Chondrocyte (in vitro differentiated cells): ENCODE data around the gene HYAL4. TPM values are rescaled to one million over a fixed set of nuclear protein-coding genes. Genes with fewer than 3 reads are reported as not detected.
"Not testable (repeated sequence)": the region's sequence is repeated elsewhere in the genome, so short reads cannot be mapped to it uniquely, and the experiment has no call there.

Source experiments
- DNase-seq: peaks from one replicate; pipeline ENCODE4 v3.0.0; 2021; ENCODE audit warnings: mixed read lengths, low spot score
- H3K27ac Mint-ChIP-seq: one replicate; pipeline ENCODE4 v1.8.0; 2021; ENCODE audit warnings: mild to moderate bottlenecking, moderate library complexity, mixed read lengths; ENCODE audit not compliant: unreplicated experiment
- H3K27me3 Mint-ChIP-seq: 2 replicates; pipeline ENCODE4 v1.8.0; 2021; ENCODE audit warnings: low read depth, mixed read lengths
- H3K36me3 Mint-ChIP-seq: 2 replicates; pipeline ENCODE4 v1.8.0; 2021; ENCODE audit warnings: low read depth, mixed read lengths
- H3K4me1 Mint-ChIP-seq: 2 replicates; pipeline ENCODE4 v1.8.0; 2021; ENCODE audit warnings: low read depth, mild to moderate bottlenecking, mixed read lengths
- H3K4me3 Mint-ChIP-seq: one replicate; pipeline ENCODE4 v1.8.0; 2021; ENCODE audit warnings: mild to moderate bottlenecking, moderate library complexity, mixed read lengths; ENCODE audit not compliant: unreplicated experiment
- H3K9me3 Mint-ChIP-seq: 2 replicates; pipeline ENCODE4 v1.8.0; 2021; ENCODE audit warnings: low read depth, mixed read lengths
- total RNA-seq: library from RNA; stranded (reverse); gene quantifications from 3 replicates; pipeline ENCODE4 v1.2.1, GENCODE V29; 2021
- TF ChIP-seq, protein P1 (sequence below): fragments of 200-600 bp; sonication (generic); IDR thresholded peaks from 2 replicates; pipeline ENCODE4 v1.5.0; 2021; ENCODE audit warnings: antibody characterized with exemption, mild to moderate bottlenecking, moderate library complexity

The HYAL4 gene
- total RNA-seq, 1 donor from 2014 or later, result not detected

DNA sequence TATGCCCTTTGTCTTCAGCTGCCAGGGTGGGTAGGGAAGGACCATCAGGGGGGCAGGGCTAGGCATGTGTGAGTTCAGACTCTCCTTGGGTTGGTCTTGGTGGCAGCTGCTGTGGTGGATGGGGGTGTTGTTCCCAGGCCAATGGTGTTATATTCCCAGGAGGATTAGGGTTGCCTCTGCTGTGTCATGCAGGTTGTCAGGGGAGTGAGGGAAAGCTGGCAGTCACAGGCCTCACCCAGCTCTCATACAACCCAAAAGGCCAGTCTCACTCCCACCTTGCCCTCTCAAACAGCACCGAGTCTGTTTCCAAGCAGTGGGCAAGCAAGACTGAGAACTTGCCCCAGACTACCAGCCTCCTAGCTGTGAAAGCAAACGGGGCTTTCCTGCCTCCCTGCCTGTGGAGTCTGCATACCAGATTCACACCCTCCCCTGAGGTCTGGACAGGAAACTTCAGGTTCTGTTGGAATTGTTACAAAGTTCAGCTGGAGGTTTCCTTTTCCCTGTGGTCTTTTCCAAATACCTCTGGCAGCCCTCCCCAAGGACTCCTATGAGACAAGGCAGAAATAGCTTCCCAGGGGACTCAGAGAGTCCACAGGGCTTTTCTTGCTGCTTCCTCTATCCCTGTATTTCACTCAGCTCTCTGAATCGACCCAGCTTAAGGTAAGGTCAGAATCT, 1.4 kb downstream of the HYAL4 start:
- H3K27ac Mint-ChIP-seq, result no peak overlapping the region
- no peak overlapping the region for H3K4me3 Mint-ChIP-seq
- no peaks in the 10 kb centered on the region for H3K36me3 Mint-ChIP-seq
- DNase-seq, result no peak
- TF ChIP-seq, protein P1, sequence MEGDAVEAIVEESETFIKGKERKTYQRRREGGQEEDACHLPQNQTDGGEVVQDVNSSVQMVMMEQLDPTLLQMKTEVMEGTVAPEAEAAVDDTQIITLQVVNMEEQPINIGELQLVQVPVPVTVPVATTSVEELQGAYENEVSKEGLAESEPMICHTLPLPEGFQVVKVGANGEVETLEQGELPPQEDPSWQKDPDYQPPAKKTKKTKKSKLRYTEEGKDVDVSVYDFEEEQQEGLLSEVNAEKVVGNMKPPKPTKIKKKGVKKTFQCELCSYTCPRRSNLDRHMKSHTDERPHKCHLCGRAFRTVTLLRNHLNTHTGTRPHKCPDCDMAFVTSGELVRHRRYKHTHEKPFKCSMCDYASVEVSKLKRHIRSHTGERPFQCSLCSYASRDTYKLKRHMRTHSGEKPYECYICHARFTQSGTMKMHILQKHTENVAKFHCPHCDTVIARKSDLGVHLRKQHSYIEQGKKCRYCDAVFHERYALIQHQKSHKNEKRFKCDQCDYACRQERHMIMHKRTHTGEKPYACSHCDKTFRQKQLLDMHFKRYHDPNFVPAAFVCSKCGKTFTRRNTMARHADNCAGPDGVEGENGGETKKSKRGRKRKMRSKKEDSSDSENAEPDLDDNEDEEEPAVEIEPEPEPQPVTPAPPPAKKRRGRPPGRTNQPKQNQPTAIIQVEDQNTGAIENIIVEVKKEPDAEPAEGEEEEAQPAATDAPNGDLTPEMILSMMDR, result no peak
- H3K9me3 Mint-ChIP-seq, result peaks cover 8% of the 10 kb centered on the region
- peaks cover 16% of the 10 kb centered on the region for H3K27me3 Mint-ChIP-seq
- peaks cover 15% of the 10 kb centered on the region for H3K4me1 Mint-ChIP-seq

DNA sequence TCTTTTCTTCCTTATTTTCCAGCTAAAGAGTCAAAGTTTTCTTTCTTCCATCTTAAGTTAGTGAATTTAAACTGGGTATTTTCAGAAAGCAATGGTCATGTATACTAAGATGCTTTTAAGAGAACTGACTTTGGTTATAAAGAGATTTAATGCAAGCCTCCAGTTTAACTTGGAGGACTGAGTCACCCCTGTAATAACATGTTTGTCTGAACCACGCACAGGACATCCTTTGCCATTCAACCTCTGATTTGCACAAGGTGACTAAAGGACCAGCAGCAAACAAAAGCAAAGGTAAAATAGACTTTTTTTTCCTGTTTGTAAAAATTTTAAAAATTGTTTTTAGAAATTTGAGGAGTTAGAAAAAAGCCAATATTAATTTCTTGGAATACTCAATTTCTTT, 2.9 kb downstream of the HYAL4 start:
- H3K27ac Mint-ChIP-seq, result no peak overlapping the region
- peaks cover 1% of the 10 kb centered on the region for H3K36me3 Mint-ChIP-seq
- peaks cover 15% of the 10 kb centered on the region for H3K4me1 Mint-ChIP-seq
- no peak for DNase-seq
- peaks cover 15% of the 10 kb centered on the region for H3K9me3 Mint-ChIP-seq
- peaks cover 6% of the 10 kb centered on the region for H3K27me3 Mint-ChIP-seq
- H3K4me3 Mint-ChIP-seq, result no peak overlapping the region
- TF ChIP-seq, protein P1, result no peak

DNA sequence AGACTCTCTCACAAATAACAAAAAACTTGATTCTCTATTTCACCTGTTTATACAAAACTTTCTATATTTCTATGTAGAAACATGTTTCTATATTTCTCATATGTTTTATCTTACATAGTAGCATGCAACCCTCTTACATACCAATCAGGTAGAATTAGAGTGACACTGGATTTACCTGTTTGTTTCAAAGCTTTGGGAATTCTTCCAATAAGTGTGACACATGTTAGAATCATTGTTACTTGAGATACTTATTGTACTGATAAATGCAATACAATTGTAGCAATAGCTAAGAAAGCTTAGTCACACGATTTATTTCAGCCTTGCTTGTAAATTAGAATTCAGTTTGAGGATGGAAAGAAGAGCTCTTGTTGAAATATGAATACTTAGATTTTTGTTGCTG, 4.9 kb downstream of the HYAL4 start:
- no peak for DNase-seq
- Mint-ChIP-seq H3K27ac (no peak overlapping the region), H3K27me3 (peaks cover 7% of the 10 kb centered on the region), H3K4me1 (peaks cover 15% of the 10 kb centered on the region), H3K4me3 (no peak overlapping the region), H3K36me3 (peaks cover 1% of the 10 kb centered on the region), H3K9me3 (peaks cover 19% of the 10 kb centered on the region)
- TF ChIP-seq, protein P1, result no peak

DNA sequence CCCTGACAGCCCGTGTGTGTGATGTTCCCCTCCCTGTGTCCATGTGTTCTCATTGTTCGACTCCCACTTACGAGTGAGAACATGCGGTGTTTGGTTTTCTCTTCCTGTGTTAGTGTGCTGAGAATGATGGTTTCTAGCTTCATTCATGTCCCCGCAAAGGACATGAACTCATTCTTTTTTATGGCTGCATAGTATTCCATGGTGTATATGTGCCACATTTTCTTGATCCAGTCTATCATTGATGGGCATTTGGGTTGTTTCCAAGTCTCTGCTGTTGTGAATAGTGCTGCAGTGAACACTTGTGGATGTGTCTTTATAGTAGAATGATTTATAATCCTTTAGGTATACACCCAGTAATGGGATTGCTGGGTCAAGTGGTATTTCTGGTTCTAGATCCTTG, 6.4 kb downstream of the HYAL4 start:
- not testable (repeated sequence) for DNase-seq, H3K36me3 Mint-ChIP-seq
- H3K9me3 Mint-ChIP-seq, result peaks cover 31% of the 10 kb centered on the region

DNA sequence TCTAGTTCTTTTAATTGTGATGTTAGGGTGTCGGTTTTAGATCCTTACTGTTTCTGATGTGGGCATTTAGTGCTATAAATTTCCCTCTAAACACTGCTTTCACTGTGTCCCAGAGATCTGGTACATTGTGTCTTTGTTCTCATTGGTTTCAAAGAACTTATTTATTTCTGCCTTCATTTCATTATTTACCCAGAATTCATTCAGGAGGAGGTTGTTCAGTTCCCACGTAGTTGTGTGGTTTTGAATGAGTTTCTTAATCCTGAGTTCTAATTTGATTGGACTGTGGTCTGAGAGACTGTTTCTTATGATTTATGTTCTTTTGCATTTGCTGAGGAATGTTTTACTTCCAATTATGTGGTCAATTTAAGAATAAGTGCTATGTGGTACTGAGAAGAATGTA, 9.3 kb downstream of the HYAL4 start:
- H3K4me3 Mint-ChIP-seq, result not testable (repeated sequence)

More for the DNA sequence above, 6.4 kb downstream of the HYAL4 start:
- H3K27me3 Mint-ChIP-seq, result peaks cover 13% of the 10 kb centered on the region
- not testable (repeated sequence) for H3K4me3 Mint-ChIP-seq, H3K27ac Mint-ChIP-seq, H3K4me1 Mint-ChIP-seq

DNA sequence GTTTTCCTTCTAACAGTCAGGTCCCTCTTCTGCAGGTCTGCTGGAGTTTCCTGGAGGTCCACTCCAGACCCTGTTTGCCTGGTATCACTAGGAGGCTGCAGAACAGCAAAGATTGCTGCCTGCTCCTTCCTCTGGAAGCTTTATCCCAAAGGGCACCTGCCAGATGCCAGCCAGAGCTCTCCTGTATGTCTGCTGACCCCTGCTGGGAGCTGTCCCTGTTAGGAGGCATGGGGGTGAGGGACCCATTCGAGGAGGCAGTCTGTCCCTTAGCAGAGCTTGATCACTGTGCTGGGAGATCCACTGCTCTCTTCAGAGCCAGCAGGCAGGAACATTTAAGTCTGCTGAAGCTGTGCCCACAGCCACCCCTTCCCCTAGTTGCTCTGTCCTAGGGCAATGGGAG, 11.5 kb downstream of the HYAL4 start:
- not testable (repeated sequence) for H3K27ac Mint-ChIP-seq, DNase-seq, H3K4me1 Mint-ChIP-seq, H3K36me3 Mint-ChIP-seq, H3K4me3 Mint-ChIP-seq
- peaks cover 18% of the 10 kb centered on the region for H3K27me3 Mint-ChIP-seq
- peaks cover 31% of the 10 kb centered on the region for H3K9me3 Mint-ChIP-seq

More for the DNA sequence above, 9.3 kb downstream of the HYAL4 start:
- not testable (repeated sequence) for H3K27ac Mint-ChIP-seq, H3K36me3 Mint-ChIP-seq, H3K4me1 Mint-ChIP-seq, DNase-seq
- Mint-ChIP-seq H3K27me3 (peaks cover 17% of the 10 kb centered on the region), H3K9me3 (peaks cover 33% of the 10 kb centered on the region)

DNA sequence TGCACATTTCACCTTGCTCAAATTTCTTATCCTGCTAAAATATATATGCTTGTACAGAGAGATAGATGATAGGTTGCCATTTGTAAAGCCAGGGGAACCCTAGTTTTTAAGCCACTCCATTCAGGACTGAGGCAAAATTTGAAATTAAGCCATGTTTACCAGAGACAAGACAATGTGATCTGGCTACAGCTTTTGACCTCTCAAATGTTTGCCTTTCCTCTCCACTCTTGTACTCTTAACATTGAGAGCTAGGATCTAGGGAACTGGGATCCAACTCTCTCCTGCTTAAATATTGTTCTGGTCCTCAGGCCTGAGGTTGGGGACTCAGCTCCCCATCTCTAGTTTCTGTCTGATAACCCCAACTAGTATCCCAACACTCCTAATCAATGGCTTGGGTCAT, 15.9 kb downstream of the HYAL4 start:
- Mint-ChIP-seq H3K9me3 (peaks cover 7% of the 10 kb centered on the region), H3K4me1 (peaks cover 13% of the 10 kb centered on the region), H3K36me3 (peaks cover under 1% of the 10 kb centered on the region), H3K4me3 (no peak overlapping the region), H3K27ac (no peak overlapping the region), H3K27me3 (peaks cover 24% of the 10 kb centered on the region)
- no peak for DNase-seq
- TF ChIP-seq, protein P1, result no peak
